HL-60 (cell line): Measurements from ENCODE around the gene NR2F1-AS1.

Experiments used
- GABPA ChIP-seq: IDR thresholded peaks from 2 replicates; pipeline ENCODE4 v1.6.1; 2012; ENCODE audit warnings: low read depth
- POLR2AphosphoS5 ChIP-seq: IDR thresholded peaks from 2 replicates; pipeline ENCODE4 v1.6.1; 2012; ENCODE audit warnings: low read depth
- TF ChIP-seq, protein P1 (sequence below): IDR thresholded peaks from one replicate; pipeline ENCODE4 v1.5.1; 2011; ENCODE audit warnings: low read length, control low read depth, inconsistent platforms; ENCODE audit not compliant: insufficient read depth

DNA sequence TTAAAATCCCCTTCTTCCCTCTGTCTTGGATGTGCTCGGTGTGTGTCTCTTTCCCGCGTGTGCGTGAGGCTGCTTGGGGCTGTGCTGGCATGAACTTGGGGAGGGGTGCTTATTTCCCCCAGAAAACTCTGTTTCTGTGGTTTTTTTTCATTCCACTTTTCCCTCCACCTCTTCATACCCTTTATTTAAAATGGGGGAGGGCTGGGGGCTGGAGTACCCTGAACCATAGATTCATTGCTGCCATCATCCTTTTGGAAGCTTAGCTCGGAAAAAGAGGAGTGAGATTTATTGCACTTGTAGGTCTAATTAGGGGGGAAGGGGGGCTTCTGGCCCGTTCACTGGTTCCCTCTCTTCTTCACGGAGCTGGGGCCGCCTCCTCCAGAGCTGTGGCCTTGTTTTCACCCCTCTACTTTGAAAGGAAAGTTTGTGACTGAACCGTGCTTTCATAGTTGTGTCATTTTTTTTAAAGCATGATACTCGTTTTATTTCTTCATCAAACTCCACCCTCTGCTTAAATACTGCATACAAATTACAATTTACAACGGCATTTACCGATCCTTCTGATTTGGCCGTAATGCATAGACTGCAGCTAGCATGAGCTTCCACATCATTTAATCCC lies 4.9 kb upstream of the NR2F1-AS1 start:
- TF ChIP-seq, protein P1, sequence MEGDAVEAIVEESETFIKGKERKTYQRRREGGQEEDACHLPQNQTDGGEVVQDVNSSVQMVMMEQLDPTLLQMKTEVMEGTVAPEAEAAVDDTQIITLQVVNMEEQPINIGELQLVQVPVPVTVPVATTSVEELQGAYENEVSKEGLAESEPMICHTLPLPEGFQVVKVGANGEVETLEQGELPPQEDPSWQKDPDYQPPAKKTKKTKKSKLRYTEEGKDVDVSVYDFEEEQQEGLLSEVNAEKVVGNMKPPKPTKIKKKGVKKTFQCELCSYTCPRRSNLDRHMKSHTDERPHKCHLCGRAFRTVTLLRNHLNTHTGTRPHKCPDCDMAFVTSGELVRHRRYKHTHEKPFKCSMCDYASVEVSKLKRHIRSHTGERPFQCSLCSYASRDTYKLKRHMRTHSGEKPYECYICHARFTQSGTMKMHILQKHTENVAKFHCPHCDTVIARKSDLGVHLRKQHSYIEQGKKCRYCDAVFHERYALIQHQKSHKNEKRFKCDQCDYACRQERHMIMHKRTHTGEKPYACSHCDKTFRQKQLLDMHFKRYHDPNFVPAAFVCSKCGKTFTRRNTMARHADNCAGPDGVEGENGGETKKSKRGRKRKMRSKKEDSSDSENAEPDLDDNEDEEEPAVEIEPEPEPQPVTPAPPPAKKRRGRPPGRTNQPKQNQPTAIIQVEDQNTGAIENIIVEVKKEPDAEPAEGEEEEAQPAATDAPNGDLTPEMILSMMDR, result no peak
- no peak for TF ChIP-seq POLR2AphosphoS5
- no peak for TF ChIP-seq GABPA
